ENCODE measurements around the gene TEAD4. TPM values are rescaled to one million over a fixed set of nuclear protein-coding genes. Genes with fewer than 3 reads are reported as not detected.

The TEAD4 gene
- total and polyA plus RNA-seq, 2 donors (not counting 1 experiment from before 2014, with no cell fraction given), result 6.3 to 14.3 TPM

DNA sequence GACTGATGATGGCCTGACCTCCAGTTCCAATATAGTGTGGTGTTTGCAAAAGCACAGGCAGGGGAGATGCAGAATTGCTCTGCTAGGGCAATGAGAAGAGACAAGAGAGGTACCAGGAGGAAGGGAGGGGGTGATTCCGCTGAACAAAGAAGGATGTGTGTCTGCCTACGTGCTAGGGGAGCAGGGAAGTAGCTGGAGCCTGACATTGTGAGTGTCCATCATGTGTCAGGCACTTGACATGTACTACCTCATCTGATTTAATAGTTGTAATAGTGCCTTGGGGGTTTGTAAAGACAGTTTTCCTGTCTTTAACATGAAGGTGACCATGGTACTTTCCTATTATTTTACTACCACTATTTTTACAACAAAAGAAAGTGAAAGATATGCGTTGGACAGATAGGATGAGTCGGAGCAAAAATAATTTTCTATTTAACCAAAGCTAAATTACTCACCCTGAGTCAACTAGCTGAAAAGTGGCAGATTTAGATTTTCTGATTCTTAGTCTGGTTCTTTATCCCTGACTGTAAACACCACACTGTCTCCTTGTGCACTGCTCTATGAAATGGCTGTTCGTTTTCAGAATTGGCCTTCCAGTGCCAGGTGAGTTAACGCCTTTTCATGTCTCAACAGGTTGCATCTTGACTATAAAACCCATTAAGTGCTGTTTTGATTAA lies 33.7 kb upstream of the TEAD4 start:
- Histone ChIP-seq H3K9me3 (ENCODE audit: control insufficient read depth, insufficient read depth, low read depth, low read length) (no peaks in the 10 kb centered on the region), H3K4me2 (ENCODE audit: extremely low read depth, insufficient read depth, low read length) (peak overlapping the region; percentile 46), H3K4me3 (replicated peaks in 1 of 4; ENCODE audit: control extremely low read depth in 1 of 4, insufficient read depth in 1 of 4, low read depth in 3 of 4, low read length in 4 of 4) (no peak overlapping the region), H2AFZ (ENCODE audit: low read length) (no peak overlapping the region), H3K4me1 (ENCODE audit: control insufficient read depth, extremely low read depth, insufficient read depth, low read length) (peaks cover 4% of the 10 kb centered on the region), H4K20me1 (ENCODE audit: control insufficient read depth, extremely low read depth, insufficient read depth, low read length) (no peaks in the 10 kb centered on the region), H3K9ac (ENCODE audit: insufficient read depth, low read length) (no peak overlapping the region), H3K27me3 (ENCODE audit: control insufficient read depth, insufficient read depth, low read length) (no peaks in the 10 kb centered on the region), H3K36me3 (ENCODE audit: control insufficient read depth, insufficient read depth, low read length) (peaks cover 3% of the 10 kb centered on the region), H3K27ac (ENCODE audit: insufficient read depth, low read length) (no peak overlapping the region), H3K79me2 (ENCODE audit: control insufficient read depth, insufficient read depth, low read length) (no peaks in the 10 kb centered on the region)
- peak in 1 of 2 donors; percentile 7 for DNase-seq (ENCODE audit: low read depth in 2 of 2)
- TF ChIP-seq, protein P1, sequence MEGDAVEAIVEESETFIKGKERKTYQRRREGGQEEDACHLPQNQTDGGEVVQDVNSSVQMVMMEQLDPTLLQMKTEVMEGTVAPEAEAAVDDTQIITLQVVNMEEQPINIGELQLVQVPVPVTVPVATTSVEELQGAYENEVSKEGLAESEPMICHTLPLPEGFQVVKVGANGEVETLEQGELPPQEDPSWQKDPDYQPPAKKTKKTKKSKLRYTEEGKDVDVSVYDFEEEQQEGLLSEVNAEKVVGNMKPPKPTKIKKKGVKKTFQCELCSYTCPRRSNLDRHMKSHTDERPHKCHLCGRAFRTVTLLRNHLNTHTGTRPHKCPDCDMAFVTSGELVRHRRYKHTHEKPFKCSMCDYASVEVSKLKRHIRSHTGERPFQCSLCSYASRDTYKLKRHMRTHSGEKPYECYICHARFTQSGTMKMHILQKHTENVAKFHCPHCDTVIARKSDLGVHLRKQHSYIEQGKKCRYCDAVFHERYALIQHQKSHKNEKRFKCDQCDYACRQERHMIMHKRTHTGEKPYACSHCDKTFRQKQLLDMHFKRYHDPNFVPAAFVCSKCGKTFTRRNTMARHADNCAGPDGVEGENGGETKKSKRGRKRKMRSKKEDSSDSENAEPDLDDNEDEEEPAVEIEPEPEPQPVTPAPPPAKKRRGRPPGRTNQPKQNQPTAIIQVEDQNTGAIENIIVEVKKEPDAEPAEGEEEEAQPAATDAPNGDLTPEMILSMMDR (conservative IDR thresholded peaks at IDR 0.05 in 1 of 2, IDR thresholded peaks at IDR 0.05 in 1 of 2; ENCODE audit: low read depth in 1 of 2, low read length in 2 of 2), result no peak
- no peak for TF ChIP-seq EZH2 (IDR thresholded peaks at IDR 0.05; ENCODE audit: low read length, missing control alignments)

DNA sequence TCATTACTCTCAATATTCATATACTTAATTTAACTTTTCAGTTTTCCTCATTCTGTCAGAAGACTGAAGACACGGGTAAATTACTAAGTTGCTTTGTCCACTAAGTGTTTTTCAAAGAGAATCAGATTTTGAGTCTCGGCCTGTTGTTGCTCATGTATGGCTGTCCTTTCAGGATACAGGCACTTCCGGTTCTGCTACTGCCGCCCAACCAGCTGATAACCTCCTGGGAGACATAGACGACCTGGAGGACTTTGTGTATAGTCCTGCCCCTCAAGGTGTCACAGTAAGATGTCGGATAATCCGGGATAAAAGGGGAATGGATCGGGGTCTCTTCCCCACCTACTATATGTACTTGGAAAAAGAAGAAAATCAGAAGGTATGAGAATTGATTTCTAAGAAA lies 28.3 kb upstream of the TEAD4 start:
- Histone ChIP-seq H3K79me2 (ENCODE audit: control insufficient read depth, insufficient read depth, low read length) (no peaks in the 10 kb centered on the region), H3K36me3 (ENCODE audit: control insufficient read depth, insufficient read depth, low read length) (peaks cover 6% of the 10 kb centered on the region), H3K9ac (ENCODE audit: insufficient read depth, low read length) (no peak overlapping the region), H3K27me3 (ENCODE audit: control insufficient read depth, insufficient read depth, low read length) (no peaks in the 10 kb centered on the region), H4K20me1 (ENCODE audit: control insufficient read depth, extremely low read depth, insufficient read depth, low read length) (no peaks in the 10 kb centered on the region), H3K27ac (ENCODE audit: insufficient read depth, low read length) (no peak overlapping the region), H3K4me2 (ENCODE audit: extremely low read depth, insufficient read depth, low read length) (no peak overlapping the region), H2AFZ (ENCODE audit: low read length) (no peak overlapping the region), H3K4me3 (replicated peaks in 1 of 4; ENCODE audit: control extremely low read depth in 1 of 4, insufficient read depth in 1 of 4, low read depth in 3 of 4, low read length in 4 of 4) (no peak overlapping the region), H3K9me3 (ENCODE audit: control insufficient read depth, insufficient read depth, low read depth, low read length) (no peaks in the 10 kb centered on the region), H3K4me1 (ENCODE audit: control insufficient read depth, extremely low read depth, insufficient read depth, low read length) (no peaks in the 10 kb centered on the region)
- no peak for TF ChIP-seq EZH2 (IDR thresholded peaks at IDR 0.05; ENCODE audit: low read length, missing control alignments)
- TF ChIP-seq, protein P1 (conservative IDR thresholded peaks at IDR 0.05 in 1 of 2, IDR thresholded peaks at IDR 0.05 in 1 of 2; ENCODE audit: low read depth in 1 of 2, low read length in 2 of 2), result no peak
- no peak for DNase-seq (ENCODE audit: low read depth in 2 of 2)

DNA sequence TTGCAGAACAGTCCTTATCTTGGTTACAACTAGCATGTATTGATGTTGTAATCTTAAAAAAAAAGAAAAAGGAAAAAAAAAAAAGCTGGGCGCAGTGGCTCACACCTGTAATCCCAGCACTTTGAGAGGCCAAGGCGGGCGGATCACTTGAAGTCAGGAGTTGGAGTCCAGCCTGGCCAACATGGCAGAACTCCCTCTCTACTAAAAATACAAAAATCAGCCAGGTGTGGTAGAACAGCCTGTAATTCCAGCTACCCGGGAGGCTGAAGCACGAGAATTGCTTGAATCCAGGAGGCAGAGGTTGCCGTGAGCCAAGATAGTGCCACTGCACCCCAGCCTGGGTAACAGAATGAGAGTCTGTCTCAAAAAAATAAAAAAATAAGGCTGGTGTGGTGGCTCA lies 25.6 kb upstream of the TEAD4 start:
- H3K9me3 ChIP-seq (ENCODE audit: control insufficient read depth, insufficient read depth, low read depth, low read length), result no peaks in the 10 kb centered on the region
- H3K27me3 ChIP-seq (ENCODE audit: control insufficient read depth, insufficient read depth, low read length), result no peaks in the 10 kb centered on the region
- no peak for TF ChIP-seq EZH2 (IDR thresholded peaks at IDR 0.05; ENCODE audit: low read length, missing control alignments)
- TF ChIP-seq, protein P1 (conservative IDR thresholded peaks at IDR 0.05 in 1 of 2, IDR thresholded peaks at IDR 0.05 in 1 of 2; ENCODE audit: low read depth in 1 of 2, low read length in 2 of 2), result no peak
- DNase-seq (ENCODE audit: low read depth in 2 of 2), result no peak
- no peak overlapping the region for H3K4me2 ChIP-seq (ENCODE audit: extremely low read depth, insufficient read depth, low read length)
- H3K36me3 ChIP-seq (ENCODE audit: control insufficient read depth, insufficient read depth, low read length), result peaks cover 11% of the 10 kb centered on the region
- H3K27ac ChIP-seq (ENCODE audit: insufficient read depth, low read length), result no peak overlapping the region
- H2AFZ ChIP-seq (ENCODE audit: low read length), result no peak overlapping the region
- no peaks in the 10 kb centered on the region for H4K20me1 ChIP-seq (ENCODE audit: control insufficient read depth, extremely low read depth, insufficient read depth, low read length)
- no peaks in the 10 kb centered on the region for H3K4me1 ChIP-seq (ENCODE audit: control insufficient read depth, extremely low read depth, insufficient read depth, low read length)
- no peak overlapping the region for H3K9ac ChIP-seq (ENCODE audit: insufficient read depth, low read length)
- no peaks in the 10 kb centered on the region for H3K79me2 ChIP-seq (ENCODE audit: control insufficient read depth, insufficient read depth, low read length)
- no peak overlapping the region for H3K4me3 ChIP-seq (replicated peaks in 1 of 4; ENCODE audit: control extremely low read depth in 1 of 4, insufficient read depth in 1 of 4, low read depth in 3 of 4, low read length in 4 of 4)
